ENCODE measurements around the gene PEX7.
"Not testable (repeated sequence)": the region's sequence is repeated elsewhere in the genome, so short reads cannot be mapped to it uniquely, and the experiment has no call there.

GRCh38 chr6:136789440-136789839, 33.0 kb upstream of the PEX7 start:
- TF ChIP-seq, protein P1, sequence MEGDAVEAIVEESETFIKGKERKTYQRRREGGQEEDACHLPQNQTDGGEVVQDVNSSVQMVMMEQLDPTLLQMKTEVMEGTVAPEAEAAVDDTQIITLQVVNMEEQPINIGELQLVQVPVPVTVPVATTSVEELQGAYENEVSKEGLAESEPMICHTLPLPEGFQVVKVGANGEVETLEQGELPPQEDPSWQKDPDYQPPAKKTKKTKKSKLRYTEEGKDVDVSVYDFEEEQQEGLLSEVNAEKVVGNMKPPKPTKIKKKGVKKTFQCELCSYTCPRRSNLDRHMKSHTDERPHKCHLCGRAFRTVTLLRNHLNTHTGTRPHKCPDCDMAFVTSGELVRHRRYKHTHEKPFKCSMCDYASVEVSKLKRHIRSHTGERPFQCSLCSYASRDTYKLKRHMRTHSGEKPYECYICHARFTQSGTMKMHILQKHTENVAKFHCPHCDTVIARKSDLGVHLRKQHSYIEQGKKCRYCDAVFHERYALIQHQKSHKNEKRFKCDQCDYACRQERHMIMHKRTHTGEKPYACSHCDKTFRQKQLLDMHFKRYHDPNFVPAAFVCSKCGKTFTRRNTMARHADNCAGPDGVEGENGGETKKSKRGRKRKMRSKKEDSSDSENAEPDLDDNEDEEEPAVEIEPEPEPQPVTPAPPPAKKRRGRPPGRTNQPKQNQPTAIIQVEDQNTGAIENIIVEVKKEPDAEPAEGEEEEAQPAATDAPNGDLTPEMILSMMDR (IDR thresholded peaks at IDR 0.05) = not testable (repeated sequence)
- not testable (repeated sequence) for TF ChIP-seq POLR2A (IDR thresholded peaks at IDR 0.05)

All from vagina (tissue), 2 donors.